HG03097 (cell line): ENCODE results near the gene TMEM167B.
A peak's percentile ranks its signal among the peaks of the same experiment; 100 is the strongest.
"Not testable (repeated sequence)": the region's sequence is repeated elsewhere in the genome, so short reads cannot be mapped to it uniquely, and the experiment has no call there.

Experiments used
- ATAC-seq: cut with Tn5 transposase; IDR thresholded peaks from one replicate; pipeline ENCODE4 v1.9.1; 2021; ENCODE audit not compliant: unreplicated experiment, low FRiP score

The TMEM167B gene

GRCh38 chr1:109090196-109091077, at the start of gene TMEM167B:
Gene TMEM167B (plus strand): TSS chr1:109090764. CDS start chr1:109090873, 109 bp downstream.
- ATAC-seq = peak; percentile 87

- ATAC-seq = peak; percentile 32
These were observed 49.5 kb upstream of the TMEM167B start for GRCh38 chr1:109040989-109041620.

- peak; percentile 91 for ATAC-seq
These were observed 48.7 kb upstream of the TMEM167B start, which contains the start of gene WDR47 for GRCh38 chr1:109041621-109042468. Gene WDR47 (minus strand): TSS chr1:109042102. CDS start chr1:109023512, 18,590 bp downstream.

DNA sequence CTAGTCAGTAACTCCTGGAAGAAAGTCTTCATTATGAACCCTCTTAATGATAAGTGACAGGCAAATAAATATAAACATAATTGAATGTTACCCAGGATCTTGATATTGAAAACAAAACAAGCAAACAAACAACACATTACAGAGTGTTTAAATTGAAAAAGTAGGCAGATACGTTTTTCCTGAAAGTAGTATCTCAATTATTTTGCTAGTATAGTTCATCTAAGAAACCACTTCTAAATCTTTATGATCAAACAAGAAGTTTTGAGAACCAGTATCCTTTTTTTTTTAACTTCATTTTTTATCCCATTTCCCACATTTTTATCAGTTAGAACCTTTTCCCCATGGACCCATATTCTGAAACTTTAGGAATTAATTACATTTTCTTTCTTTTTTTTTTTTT, 45.0 kb upstream of the TMEM167B start:
- ATAC-seq = no peak

- ATAC-seq = no peak
These were observed 43.9 kb upstream of the TMEM167B start for GRCh38 chr1:109046671-109047070.

DNA sequence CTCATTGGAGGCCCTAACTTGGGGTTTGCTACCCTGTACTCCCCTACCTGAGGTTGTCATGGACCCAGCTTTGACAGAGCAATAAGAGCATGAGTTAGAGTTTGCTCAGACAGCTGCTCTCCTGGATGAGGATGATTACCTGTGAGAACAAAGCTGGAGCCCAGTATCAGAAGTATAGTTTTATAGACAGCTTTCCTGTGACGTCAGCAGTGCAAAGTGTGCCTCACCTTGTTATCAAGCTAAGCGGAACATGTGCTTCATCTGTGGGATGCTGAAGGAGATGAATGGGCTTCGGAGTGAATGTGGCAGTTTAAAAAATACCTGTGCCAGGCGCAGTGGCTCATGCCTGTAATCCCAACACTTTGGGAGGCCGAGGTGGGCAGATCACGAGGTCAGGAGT, 43.2 kb upstream of the TMEM167B start:
- ATAC-seq = no peak

DNA sequence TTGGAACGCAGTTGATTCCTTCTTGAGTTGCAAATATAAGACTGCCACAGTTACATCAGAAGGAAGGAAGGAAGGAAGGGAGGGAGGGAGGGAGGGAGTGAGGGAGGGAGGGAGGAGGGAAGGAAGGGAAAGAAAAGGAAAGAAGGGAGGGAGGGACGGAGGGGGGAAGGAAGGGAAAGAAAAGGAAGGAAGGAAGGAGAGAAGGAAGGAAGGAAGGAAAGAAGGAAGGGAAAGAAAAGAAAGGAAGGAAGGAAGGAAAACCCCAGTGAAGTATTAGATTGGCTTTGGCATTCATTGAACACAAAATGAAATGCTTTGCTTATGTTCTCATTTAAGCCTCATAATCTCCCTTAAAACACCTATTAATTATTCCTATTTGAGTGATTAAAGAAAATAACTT, 42.2 kb upstream of the TMEM167B start:
- no peak for ATAC-seq

- ATAC-seq = no peak
These were observed 40.2 kb upstream of the TMEM167B start for GRCh38 chr1:109050228-109050995.

DNA sequence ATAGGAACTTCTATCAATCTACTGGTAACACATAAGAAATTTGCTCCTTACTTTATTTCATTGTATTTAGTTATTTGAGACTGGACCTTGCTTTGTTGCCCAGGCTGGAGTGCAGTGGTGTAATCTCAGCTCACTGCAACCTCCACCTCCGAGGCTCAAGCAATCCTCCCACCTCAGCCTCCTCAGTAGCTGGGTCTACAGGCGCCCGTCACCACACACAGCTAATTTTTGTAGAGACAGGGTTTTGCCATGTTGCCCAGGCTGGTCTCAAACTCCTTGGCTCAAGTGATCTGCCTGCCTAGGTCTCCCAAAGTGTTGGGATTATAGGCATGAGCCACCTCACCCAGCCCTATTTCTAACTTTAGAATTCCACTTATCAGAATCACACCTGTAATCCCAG, 38.4 kb upstream of the TMEM167B start:
- ATAC-seq = not testable (repeated sequence)

- ATAC-seq = no peak
These were observed 34.5 kb upstream of the TMEM167B start for GRCh38 chr1:109056064-109056463.

GRCh38 chr1:109059026-109059425, 31.5 kb upstream of the TMEM167B start:
- no peak for ATAC-seq

DNA sequence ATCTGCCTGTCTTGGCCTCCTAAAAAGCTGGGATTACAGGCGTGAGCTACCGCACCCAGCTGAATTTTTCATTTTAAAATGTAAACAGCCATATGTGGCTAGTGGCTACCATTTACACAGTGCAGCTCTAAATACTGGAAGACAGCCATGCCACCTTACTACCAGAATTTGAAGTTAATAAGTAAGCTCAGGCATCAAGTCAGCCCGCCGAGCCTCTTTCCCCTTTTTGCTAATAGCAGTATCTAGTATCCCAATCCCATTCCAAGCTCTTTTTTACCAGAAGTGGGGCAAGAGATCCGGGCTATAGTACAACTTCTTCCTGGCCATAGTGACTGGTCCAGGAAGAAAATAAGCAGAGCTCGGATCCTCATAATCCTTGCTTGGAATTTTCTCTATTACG, 29.9 kb upstream of the TMEM167B start:
- no peak for ATAC-seq

- no peak for ATAC-seq
These were observed 29.4 kb upstream of the TMEM167B start for GRCh38 chr1:109061183-109061582.

DNA sequence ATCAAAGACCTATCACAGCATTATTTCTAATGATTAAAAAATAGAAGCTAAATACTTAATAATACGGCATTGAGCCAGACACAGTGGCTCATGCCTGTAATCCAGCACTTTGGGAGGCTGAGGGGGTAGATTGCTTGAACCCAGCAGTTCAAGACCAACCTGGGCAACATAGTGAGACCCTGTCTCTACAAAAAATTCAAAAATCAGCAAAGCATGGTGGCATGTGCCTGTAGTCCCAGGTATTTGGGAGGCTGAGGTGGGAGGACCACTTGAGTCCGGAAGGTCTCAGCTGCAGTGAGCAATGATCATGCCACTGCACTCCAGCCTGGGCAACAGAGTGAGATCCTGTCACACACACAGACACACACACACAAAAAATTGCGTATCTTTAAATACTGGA, 25.4 kb upstream of the TMEM167B start:
- no peak for ATAC-seq

DNA sequence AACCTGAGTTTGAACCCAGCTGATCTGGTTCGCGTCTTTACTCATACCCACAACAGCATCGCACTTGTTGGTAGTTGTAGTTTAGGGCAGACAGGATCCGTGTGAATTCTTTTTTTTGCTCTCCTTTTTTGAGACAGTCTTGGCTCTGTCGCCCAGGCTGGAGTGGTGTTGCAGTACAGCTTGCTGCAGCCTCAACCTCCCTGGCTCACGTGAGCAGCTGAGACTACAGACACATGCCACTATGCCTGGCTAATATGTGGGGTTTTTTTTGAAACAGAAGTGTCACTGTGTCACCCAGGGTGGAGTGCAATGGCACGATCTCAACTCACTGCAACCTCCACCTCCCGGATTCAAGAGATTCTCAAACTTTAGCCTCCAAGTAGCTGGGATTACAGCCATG, 22.7 kb upstream of the TMEM167B start:
- ATAC-seq = no peak

DNA sequence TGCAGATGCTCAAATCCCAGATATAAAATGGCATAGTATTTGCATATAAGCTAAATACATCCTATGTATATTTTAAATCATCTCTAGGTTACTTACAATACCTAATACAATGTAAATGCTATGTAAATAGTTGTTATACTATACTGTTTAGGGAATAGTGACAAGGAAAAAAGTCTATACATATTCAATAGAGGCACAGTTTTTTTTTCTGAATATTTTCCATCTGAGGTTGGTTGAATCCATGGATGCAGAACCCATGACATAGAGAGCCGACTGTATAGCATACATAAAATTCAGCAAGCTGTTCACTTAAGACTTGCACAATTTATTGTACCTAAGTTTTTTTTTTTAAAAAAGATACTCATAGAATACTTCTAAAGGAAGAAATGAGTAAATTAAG, 21.3 kb upstream of the TMEM167B start:
- no peak for ATAC-seq

GRCh38 chr1:109075531-109076490, 14.8 kb upstream of the TMEM167B start, which contains the start of gene TAF13:
Gene TAF13 (minus strand): TSS chr1:109076003. CDS start chr1:109075947, 56 bp downstream.
- ATAC-seq = peak; percentile 97

- no peak for ATAC-seq
These were observed 12.2 kb upstream of the TMEM167B start for GRCh38 chr1:109078317-109078716.

DNA sequence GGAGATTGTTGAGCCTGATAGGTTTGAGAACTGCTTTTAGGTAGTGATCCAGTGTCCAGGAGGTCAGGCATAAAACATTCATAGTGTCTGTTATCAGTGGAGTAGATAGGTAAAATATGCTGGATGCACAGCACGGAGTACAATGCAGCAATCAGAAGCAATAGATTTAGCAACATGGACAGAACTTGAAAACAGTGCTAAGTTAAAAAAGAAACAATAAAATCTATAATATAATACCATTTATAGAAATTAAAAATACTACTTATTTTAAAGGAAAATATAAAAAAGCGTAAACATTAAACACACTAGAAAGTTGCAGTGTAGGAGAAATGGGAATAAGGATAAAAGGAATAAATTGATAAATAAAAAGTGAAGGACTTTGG, 11.3 kb upstream of the TMEM167B start:
- ATAC-seq = no peak
